B cell (primary cell): Measurements from ENCODE around the gene OPN1SW. TPM values are rescaled to one million over a fixed set of nuclear protein-coding genes. Genes with fewer than 3 reads are reported as not detected.

Source experiments
- ATAC-seq: fragments of 200-7000 bp; cut with Tn5 transposase; one replicate; pipeline ENCODE4 v1.10.0; 2021; ENCODE audit warnings: low read depth, mild to moderate bottlenecking, moderate number of reproducible peaks, moderate library complexity
- CTCF ChIA-PET: fragments of 350-600 bp; sonication (Branson Sonifier 250); formaldehyde crosslinking; loops from one replicate; lab custom pipeline; 2021; ENCODE audit warnings: antibody characterized with exemption, inconsistent platforms; lab: Charles Lee
- POLR2A ChIA-PET: fragments of 350-600 bp; sonication (Branson Sonifier 250); formaldehyde crosslinking; loops from one replicate; lab custom pipeline; 2021; ENCODE audit warnings: antibody characterized with exemption; lab: Charles Lee
- DNase-seq: peaks from one replicate; pipeline ENCODE4 v3.0.0; 2013
- H2AFZ ChIP-seq: 2 replicates; pipeline ENCODE4 v1.6.1; 2012; ENCODE audit warnings: mild to moderate bottlenecking, low read depth, low read length; ENCODE audit not compliant: insufficient read depth, poor library complexity, severe bottlenecking
- H3K27ac ChIP-seq, 2 donors: 1 replicate in 1 of 2; 2 replicates in 1 of 2; pipeline ENCODE4 v1.5.1; 2012 to 2013; ENCODE audit warnings: low read length in 2 of 2, mild to moderate bottlenecking in 2 of 2, moderate library complexity in 1 of 2
- H3K27me3 ChIP-seq, 4 experiments: fragments of 200-600 bp in 1 of 4; sonication (generic) in 1 of 4; replicated peaks in 1 of 4; 1 replicate in 2 of 4; 2 replicates in 2 of 4; pipeline versions ENCODE4 v1.6.1 to v1.7.0; 2013 to 2016; ENCODE audit warnings: low read length in 3 of 4, mild to moderate bottlenecking in 2 of 4, mixed read lengths in 1 of 4, moderate library complexity in 1 of 4; ENCODE audit not compliant: insufficient read depth in 4 of 4, control insufficient read depth in 3 of 4; ENCODE audit errors: control extremely low read depth in 1 of 4
- H3K36me3 ChIP-seq, 2 experiments: replicated peaks in 1 of 2; 1 replicate in 1 of 2; 2 replicates in 1 of 2; pipeline versions ENCODE4 v1.6.1 to v1.7.1; 2013; ENCODE audit warnings: low read length in 1 of 2; ENCODE audit not compliant: insufficient read depth in 2 of 2, control insufficient read depth in 1 of 2; ENCODE audit errors: control extremely low read depth in 1 of 2, extremely low read depth in 1 of 2
- H3K4me1 ChIP-seq, 2 donors: fragments of 200-600 bp in 1 of 2; sonication (generic) in 1 of 2; 1 replicate in 1 of 2; 2 replicates in 1 of 2; pipeline versions ENCODE4 v1.5.1 to v1.6.1; 2013 to 2017; ENCODE audit warnings: low read length in 2 of 2; ENCODE audit not compliant: control insufficient read depth in 2 of 2, insufficient read depth in 2 of 2
- H3K4me2 ChIP-seq: replicated peaks from 2 replicates; pipeline ENCODE3; 2012; ENCODE audit warnings: mild to moderate bottlenecking, low read depth, low read length; ENCODE audit not compliant: poor library complexity, severe bottlenecking
- H3K4me3 ChIP-seq, 5 experiments: fragments of 200-600 bp in 1 of 5; sonication (generic) in 1 of 5; 1 replicate in 3 of 5; 2 replicates in 2 of 5; pipeline versions ENCODE4 v1.5.1 to v1.7.0; 2011 to 2016; ENCODE audit warnings: low read length in 4 of 5, mild to moderate bottlenecking in 4 of 5, low read depth in 2 of 5, control low read depth in 1 of 5, moderate library complexity in 1 of 5; ENCODE audit not compliant: insufficient read depth in 1 of 5; ENCODE audit errors: control extremely low read depth in 1 of 5, extremely low read depth in 1 of 5
- H3K79me2 ChIP-seq: fragments of 200-600 bp; sonication (generic); one replicate; pipeline ENCODE4 v1.6.0; 2016; ENCODE audit warnings: low read length; ENCODE audit not compliant: control insufficient read depth, insufficient read depth
- H3K9ac ChIP-seq: fragments of 200-600 bp; sonication (generic); 2 replicates; pipeline ENCODE4 v1.6.1; 2017; ENCODE audit warnings: mild to moderate bottlenecking, low read length, moderate library complexity
- H3K9me3 ChIP-seq, 3 donors: one replicate each; pipeline versions ENCODE4 v1.6.1 to v1.7.1; 2013; ENCODE audit warnings: low read length in 2 of 3; ENCODE audit not compliant: control insufficient read depth in 2 of 3, insufficient read depth in 1 of 3; ENCODE audit errors: control extremely low read depth in 1 of 3
- H4K20me1 ChIP-seq: 2 replicates; pipeline ENCODE4 v1.6.0; 2012; ENCODE audit warnings: mild to moderate bottlenecking, low read length; ENCODE audit not compliant: insufficient read depth, control insufficient read depth, poor library complexity, severe bottlenecking
- H3K27ac Mint-ChIP-seq: one replicate; pipeline ENCODE4 v1.8.0; 2021; ENCODE audit warnings: mixed read lengths
- H3K27me3 Mint-ChIP-seq: one replicate; pipeline ENCODE4 v1.8.0; 2021; ENCODE audit warnings: mixed read lengths
- H3K4me1 Mint-ChIP-seq: one replicate; pipeline ENCODE4 v1.8.0; 2021; ENCODE audit warnings: mixed read lengths
- H3K4me3 Mint-ChIP-seq: one replicate; pipeline ENCODE4 v1.8.0; 2021; ENCODE audit warnings: mixed read lengths
- H3K9me3 Mint-ChIP-seq: one replicate; pipeline ENCODE4 v1.8.0; 2022; ENCODE audit warnings: mixed read lengths; ENCODE audit not compliant: insufficient read depth
- EZH2 ChIP-seq: IDR thresholded peaks from 2 replicates; pipeline ENCODE4 v1.6.1; 2012; ENCODE audit warnings: borderline replicate concordance, low read depth, mild to moderate bottlenecking, moderate library complexity, low read length; ENCODE audit not compliant: insufficient read depth, poor library complexity, severe bottlenecking
- WGBS: methylation state at CpG from one replicate; pipeline ENCODE4 v1.1.5; 2013; ENCODE audit warnings: missing lambda C conversion rate; ENCODE audit not compliant: insufficient coverage; 5-methylcytosine and 5-hydroxymethylcytosine counted together
- intact Hi-C: fragments of 100-400 bp; cut with micrococcal nuclease; formaldehyde crosslinking; loops from one replicate; pipeline ENCODE4 v1.10.0; 2022
- polyA plus RNA-seq: library from polyadenylated mRNA; depleted of rRNA; stranded (reverse); fragments of >200 nt; gene quantifications from 2 replicates; pipeline ENCODE4 v1.2.3, GENCODE V29; 2012
- total RNA-seq, 2 donors: library from RNA; stranded (reverse); fragments of 120-200 nt in 1 of 2; gene quantifications; 1 replicate in 1 of 2; 2 replicates in 1 of 2; pipeline versions ENCODE4 v1.2.3 to v1.2.4, GENCODE V29; 2013 to 2022
- TF ChIP-seq, protein P1 (sequence below): fragments of 200-600 bp; IDR thresholded peaks from one replicate; pipeline ENCODE4 v1.8.0; 2022; ENCODE audit warnings: antibody characterized with exemption, mild to moderate bottlenecking

OPN1SW gene
- total and polyA plus RNA-seq, 2 donors (not counting 1 experiment from before 2014, with no cell fraction given), result not detected

DNA sequence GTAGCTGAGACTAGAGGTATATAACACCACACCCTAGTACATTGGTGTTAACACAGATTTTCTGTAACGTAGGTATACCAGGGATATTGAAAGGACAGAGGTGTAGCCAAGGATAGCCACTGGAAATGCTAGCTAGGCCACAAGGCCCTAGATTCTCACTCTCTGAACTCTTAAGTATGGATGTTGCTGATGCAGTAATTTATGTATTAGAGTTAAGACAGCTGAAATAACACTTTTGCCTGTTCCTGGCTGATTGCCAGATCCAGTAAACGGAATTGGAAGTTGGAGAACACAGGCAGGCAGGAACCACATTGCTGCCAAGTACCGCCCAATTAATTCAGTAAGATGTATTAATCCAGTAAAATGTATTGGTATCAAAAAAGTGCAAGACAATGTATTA lies 34.6 kb downstream of the OPN1SW start:
- peaks cover 45% of the 10 kb centered on the region for H3K4me1 Mint-ChIP-seq
- Histone ChIP-seq H3K4me3 (no peak overlapping the region), H3K4me2 (no peak overlapping the region), H4K20me1 (peaks cover 28% of the 10 kb centered on the region), H3K36me3 (no peaks in the 10 kb centered on the region), H3K4me1 (peaks cover 17 to 31% of the 10 kb centered on the region in 2 donors), H3K9ac (no peak overlapping the region), H2AFZ (no peak overlapping the region), H3K9me3 (no peaks in the 10 kb centered on the region), H3K79me2 (peaks cover 83% of the 10 kb centered on the region), H3K27me3 (no peaks in the 10 kb centered on the region), H3K27ac (no peak overlapping the region)
- intact Hi-C loops, result no loop called here
- H3K27me3 Mint-ChIP-seq, result no peaks in the 10 kb centered on the region
- no peak overlapping the region for H3K27ac Mint-ChIP-seq
- no peak for ATAC-seq
- ChIA-PET CTCF (no interaction called here), POLR2A (no interaction called here)
- TF ChIP-seq EZH2, result no peak
- TF ChIP-seq, protein P1, sequence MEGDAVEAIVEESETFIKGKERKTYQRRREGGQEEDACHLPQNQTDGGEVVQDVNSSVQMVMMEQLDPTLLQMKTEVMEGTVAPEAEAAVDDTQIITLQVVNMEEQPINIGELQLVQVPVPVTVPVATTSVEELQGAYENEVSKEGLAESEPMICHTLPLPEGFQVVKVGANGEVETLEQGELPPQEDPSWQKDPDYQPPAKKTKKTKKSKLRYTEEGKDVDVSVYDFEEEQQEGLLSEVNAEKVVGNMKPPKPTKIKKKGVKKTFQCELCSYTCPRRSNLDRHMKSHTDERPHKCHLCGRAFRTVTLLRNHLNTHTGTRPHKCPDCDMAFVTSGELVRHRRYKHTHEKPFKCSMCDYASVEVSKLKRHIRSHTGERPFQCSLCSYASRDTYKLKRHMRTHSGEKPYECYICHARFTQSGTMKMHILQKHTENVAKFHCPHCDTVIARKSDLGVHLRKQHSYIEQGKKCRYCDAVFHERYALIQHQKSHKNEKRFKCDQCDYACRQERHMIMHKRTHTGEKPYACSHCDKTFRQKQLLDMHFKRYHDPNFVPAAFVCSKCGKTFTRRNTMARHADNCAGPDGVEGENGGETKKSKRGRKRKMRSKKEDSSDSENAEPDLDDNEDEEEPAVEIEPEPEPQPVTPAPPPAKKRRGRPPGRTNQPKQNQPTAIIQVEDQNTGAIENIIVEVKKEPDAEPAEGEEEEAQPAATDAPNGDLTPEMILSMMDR, result no peak
- H3K4me3 Mint-ChIP-seq, result no peak overlapping the region
- no CpG with 5 or more reads among the region's 3 CpGs for WGBS
- DNase-seq, result no peak
- H3K9me3 Mint-ChIP-seq, result no peaks in the 10 kb centered on the region

- ChIA-PET POLR2A (interaction anchor here (1.4 kb wide), 1 partner anchor 51 kb away, joined by 3 read pairs; no protein-coding TSS in a partner anchor), CTCF (interaction anchor here (0.7 kb wide), 1 partner anchor 15 kb away, joined by 3 read pairs; no protein-coding TSS in a partner anchor)
- Histone ChIP-seq H3K36me3 (no peaks in the 10 kb centered on the region), H3K4me1 (peaks cover 26 to 39% of the 10 kb centered on the region in 2 donors), H3K27me3 (no peaks in the 10 kb centered on the region), H3K27ac (peak overlapping the region in 1 of 2 donors; percentile 83), H3K79me2 (peaks cover 74% of the 10 kb centered on the region), H4K20me1 (peaks cover 20% of the 10 kb centered on the region), H3K4me2 (peak overlapping the region; percentile 78), H3K9me3 (no peaks in the 10 kb centered on the region), H3K4me3 (peak overlapping the region; percentile 58 to 96 (median 88)), H3K9ac (peak overlapping the region; percentile 90), H2AFZ (peak overlapping the region; percentile 82)
- H3K4me3 Mint-ChIP-seq, result peak overlapping the region; percentile 100
- intact Hi-C loops, result loop anchor here (1.0 to 10.0 kb wide), 10 partner anchors 43 to 1332 kb away; partner anchors contain the start of genes ARF5, ATP6V1F, CCDC136 and GCC1
- ATAC-seq (no peak), DNase-seq (no peak)
- H3K4me1 Mint-ChIP-seq, result peaks cover 45% of the 10 kb centered on the region
- WGBS, result 27% methylated on average over 9 of the region's 13 CpGs
- H3K9me3 Mint-ChIP-seq, result no peaks in the 10 kb centered on the region
- H3K27ac Mint-ChIP-seq, result peak overlapping the region; percentile 93
- no peaks in the 10 kb centered on the region for H3K27me3 Mint-ChIP-seq
- no peak for TF ChIP-seq EZH2
- TF ChIP-seq, protein P1, result no peak
Observed at GRCh38 chr7:128739990-128740682, 35.5 kb downstream of the OPN1SW start.
